Liver (tissue), 9 donors: ENCODE data around the gene GNG12. TPM values are rescaled to one million over a fixed set of nuclear protein-coding genes. Genes with fewer than 3 reads are reported as not detected.

Experiments used
- DNase-seq: peaks from one replicate; pipeline ENCODE4 v3.0.0-alpha.2; 2017; ENCODE audit warnings: low spot score
- H3K27ac ChIP-seq, 2 donors: one replicate each; pipeline ENCODE4 v1.7.0; 2013; ENCODE audit warnings: inconsistent platforms in 2 of 2, low read length in 2 of 2, control low read depth in 1 of 2, low read depth in 1 of 2, mild to moderate bottlenecking in 1 of 2
- H3K27me3 ChIP-seq, 4 donors: one replicate each; pipeline versions ENCODE4 v1.6.1 to v1.7.0; 2013; ENCODE audit warnings: low read length in 3 of 4, inconsistent platforms in 1 of 4, mild to moderate bottlenecking in 1 of 4, moderate library complexity in 1 of 4; ENCODE audit not compliant: control insufficient read depth in 4 of 4, insufficient read depth in 4 of 4
- H3K36me3 ChIP-seq, 4 donors: one replicate each; pipeline versions ENCODE4 v1.6.1 to v1.7.0; 2013; ENCODE audit warnings: low read length in 3 of 4, mild to moderate bottlenecking in 3 of 4, low read depth in 1 of 4, moderate library complexity in 1 of 4; ENCODE audit not compliant: control insufficient read depth in 4 of 4, insufficient read depth in 3 of 4
- H3K4me1 ChIP-seq, 4 donors: one replicate each; pipeline versions ENCODE4 v1.6.1 to v1.7.0; 2013; ENCODE audit warnings: low read length in 3 of 4, mild to moderate bottlenecking in 3 of 4, moderate library complexity in 1 of 4; ENCODE audit not compliant: control insufficient read depth in 4 of 4, insufficient read depth in 4 of 4
- H3K4me3 ChIP-seq, 3 donors: one replicate each; pipeline versions ENCODE4 v1.6.1 to v1.7.0; 2013; ENCODE audit warnings: low read length in 3 of 3, control low read depth in 1 of 3, low read depth in 1 of 3, mild to moderate bottlenecking in 1 of 3
- H3K9ac ChIP-seq, 2 donors: one replicate each; pipeline ENCODE4 v1.7.0; 2013; ENCODE audit warnings: low read length in 2 of 2, mild to moderate bottlenecking in 2 of 2, moderate library complexity in 2 of 2, control low read depth in 1 of 2, low read depth in 1 of 2
- H3K9me3 ChIP-seq, 4 donors: one replicate each; pipeline versions ENCODE4 v1.6.1 to v1.7.0; 2013; ENCODE audit warnings: low read length in 3 of 4; ENCODE audit not compliant: control insufficient read depth in 4 of 4
- CTCF ChIP-seq: fragments of 150-350 bp; IDR thresholded peaks from 2 replicates; pipeline ENCODE4 v1.5.1; 2017; ENCODE audit warnings: improper control_type of control experiment, low read depth, low read length; ENCODE audit not compliant: missing input control
- EGR1 ChIP-seq, 2 donors: IDR thresholded peaks; 2 replicates each; pipeline ENCODE4 v1.6.1; 2016 to 2018; ENCODE audit warnings: antibody characterized with exemption in 2 of 2, low read depth in 2 of 2
- FOXA1 ChIP-seq: IDR thresholded peaks from 2 replicates; pipeline ENCODE4 v1.6.1; 2016; ENCODE audit warnings: antibody characterized with exemption
- FOXA2 ChIP-seq: IDR thresholded peaks from 2 replicates; pipeline ENCODE4 v1.6.1; 2016; ENCODE audit warnings: antibody characterized with exemption
- GABPA ChIP-seq, 2 donors: IDR thresholded peaks in 1 of 2; conservative IDR thresholded peaks in 1 of 2; 2 replicates each; pipeline ENCODE4 v1.6.1; 2016; ENCODE audit warnings: antibody characterized with exemption in 2 of 2, mild to moderate bottlenecking in 1 of 2, moderate library complexity in 1 of 2
- HNF4G ChIP-seq: IDR thresholded peaks from 2 replicates; pipeline ENCODE4 v1.6.1; 2016; ENCODE audit warnings: antibody characterized with exemption
- JUND ChIP-seq, 2 donors: IDR thresholded peaks; 2 replicates each; pipeline ENCODE4 v1.6.1; 2016; ENCODE audit warnings: antibody characterized with exemption in 2 of 2
- MAX ChIP-seq: IDR thresholded peaks from 2 replicates; pipeline ENCODE4 v1.6.1; 2016; ENCODE audit warnings: antibody characterized with exemption
- NR2F2 ChIP-seq: IDR thresholded peaks from 2 replicates; pipeline ENCODE4 v1.6.1; 2016; ENCODE audit warnings: antibody characterized with exemption
- RAD21 ChIP-seq, 2 donors: IDR thresholded peaks; 2 replicates each; pipeline ENCODE4 v1.6.1; 2016; ENCODE audit warnings: antibody characterized with exemption in 2 of 2, mild to moderate bottlenecking in 2 of 2
- RXRA ChIP-seq, 2 donors: IDR thresholded peaks; 2 replicates each; pipeline ENCODE4 v1.6.1; 2017 to 2018; ENCODE audit warnings: antibody characterized with exemption in 2 of 2, mild to moderate bottlenecking in 1 of 2
- SP1 ChIP-seq: IDR thresholded peaks from 2 replicates; pipeline ENCODE4 v1.6.1; 2018; ENCODE audit warnings: antibody characterized with exemption, mild to moderate bottlenecking
- TAF1 ChIP-seq: conservative IDR thresholded peaks from 2 replicates; pipeline ENCODE4 v1.6.1; 2016; ENCODE audit warnings: antibody characterized with exemption, mild to moderate bottlenecking
- YY1 ChIP-seq: IDR thresholded peaks from 2 replicates; pipeline ENCODE4 v1.6.1; 2016; ENCODE audit warnings: antibody characterized with exemption, mild to moderate bottlenecking
- WGBS: extraction: QIAGEN DNeasy Blood & Tissue Kit; methylation state at CpG from one replicate; pipeline ENCODE4 v1.1.7; 2013; 5-methylcytosine and 5-hydroxymethylcytosine counted together
- polyA plus RNA-seq, 2 donors: library from polyadenylated mRNA; stranded (reverse) in 1 of 2; unstranded in 1 of 2; fragments of 200-250 nt in 1 of 2; fragments of >200 nt in 1 of 2; fragmentation: Nextera tagmentation in 1 of 2; extraction: Ambion mirVana in 1 of 2; gene quantifications; one replicate each; pipeline versions ENCODE4 v1.2.1 to v1.2.3, GENCODE V29; 2013 to 2015
- total RNA-seq, 2 donors: library from RNA; depleted of rRNA; stranded (reverse); fragments of >200 nt; gene quantifications; one replicate each; pipeline ENCODE4 v1.2.3, GENCODE V29; 2014
- TF ChIP-seq, protein P1 (sequence below): IDR thresholded peaks from 2 replicates; pipeline ENCODE4 v1.6.1; 2016; ENCODE audit warnings: antibody characterized with exemption
- TF ChIP-seq, protein P2 (sequence below): IDR thresholded peaks from 2 replicates; pipeline ENCODE4 v1.6.1; 2016; ENCODE audit warnings: antibody characterized with exemption
- TF ChIP-seq, protein P3 (sequence below): IDR thresholded peaks from 2 replicates; pipeline ENCODE4 v1.6.1; 2016; ENCODE audit warnings: antibody characterized with exemption, mild to moderate bottlenecking
- donor health status: healthy.
- donor health status: healthy.
- donor health status: healthy.
- donor health status: healthy.
- donor health status: healthy.

Gene GNG12
- total and polyA plus RNA-seq, 4 donors, result 15.4 to 26.1 (median 19.7) TPM

DNA sequence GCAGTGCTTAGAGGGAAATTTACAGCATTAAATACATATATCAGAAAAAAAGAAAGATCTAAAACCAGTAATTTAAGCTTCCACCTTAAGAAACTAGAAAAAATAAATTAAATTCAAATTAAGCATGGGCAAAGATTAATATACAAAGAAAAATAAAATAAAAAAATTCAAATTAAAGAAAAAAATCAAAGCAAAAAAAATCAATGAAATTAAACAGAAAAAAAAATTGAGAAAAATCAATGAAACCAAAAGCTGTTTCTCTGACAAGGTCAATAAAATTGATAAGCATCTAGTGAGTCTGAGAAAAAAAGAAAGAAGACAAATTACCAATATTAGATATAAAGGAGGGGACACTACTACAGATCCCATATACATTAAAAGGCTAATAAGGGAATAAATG lies 26.0 kb downstream of the GNG12 start:
- TF ChIP-seq YY1, result no peak
- TF ChIP-seq GABPA (IDR thresholded peaks at IDR 0.05 in 1 of 2, conservative IDR thresholded peaks at IDR 0.05 in 1 of 2), result no peak
- TF ChIP-seq RAD21 (IDR thresholded peaks at IDR 0.05), result no peak
- TF ChIP-seq CTCF, result no peak
- TF ChIP-seq MAX, result no peak
- TF ChIP-seq, protein P1, sequence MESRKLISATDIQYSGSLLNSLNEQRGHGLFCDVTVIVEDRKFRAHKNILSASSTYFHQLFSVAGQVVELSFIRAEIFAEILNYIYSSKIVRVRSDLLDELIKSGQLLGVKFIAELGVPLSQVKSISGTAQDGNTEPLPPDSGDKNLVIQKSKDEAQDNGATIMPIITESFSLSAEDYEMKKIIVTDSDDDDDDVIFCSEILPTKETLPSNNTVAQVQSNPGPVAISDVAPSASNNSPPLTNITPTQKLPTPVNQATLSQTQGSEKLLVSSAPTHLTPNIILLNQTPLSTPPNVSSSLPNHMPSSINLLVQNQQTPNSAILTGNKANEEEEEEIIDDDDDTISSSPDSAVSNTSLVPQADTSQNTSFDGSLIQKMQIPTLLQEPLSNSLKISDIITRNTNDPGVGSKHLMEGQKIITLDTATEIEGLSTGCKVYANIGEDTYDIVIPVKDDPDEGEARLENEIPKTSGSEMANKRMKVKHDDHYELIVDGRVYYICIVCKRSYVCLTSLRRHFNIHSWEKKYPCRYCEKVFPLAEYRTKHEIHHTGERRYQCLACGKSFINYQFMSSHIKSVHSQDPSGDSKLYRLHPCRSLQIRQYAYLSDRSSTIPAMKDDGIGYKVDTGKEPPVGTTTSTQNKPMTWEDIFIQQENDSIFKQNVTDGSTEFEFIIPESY, result no peak
- TF ChIP-seq, protein P2, sequence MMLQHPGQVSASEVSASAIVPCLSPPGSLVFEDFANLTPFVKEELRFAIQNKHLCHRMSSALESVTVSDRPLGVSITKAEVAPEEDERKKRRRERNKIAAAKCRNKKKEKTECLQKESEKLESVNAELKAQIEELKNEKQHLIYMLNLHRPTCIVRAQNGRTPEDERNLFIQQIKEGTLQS, result no peak
- no peak for TF ChIP-seq NR2F2
- no peak for TF ChIP-seq RXRA (IDR thresholded peaks at IDR 0.05)
- TF ChIP-seq SP1, result no peak
- TF ChIP-seq HNF4G, result no peak
- TF ChIP-seq FOXA2, result no peak
- no peak for TF ChIP-seq TAF1
- TF ChIP-seq EGR1 (IDR thresholded peaks at IDR 0.05; ENCODE audit: low read depth in 2 of 2), result no peak
- TF ChIP-seq FOXA1, result no peak
- TF ChIP-seq JUND (IDR thresholded peaks at IDR 0.05), result no peak
- TF ChIP-seq, protein P3, sequence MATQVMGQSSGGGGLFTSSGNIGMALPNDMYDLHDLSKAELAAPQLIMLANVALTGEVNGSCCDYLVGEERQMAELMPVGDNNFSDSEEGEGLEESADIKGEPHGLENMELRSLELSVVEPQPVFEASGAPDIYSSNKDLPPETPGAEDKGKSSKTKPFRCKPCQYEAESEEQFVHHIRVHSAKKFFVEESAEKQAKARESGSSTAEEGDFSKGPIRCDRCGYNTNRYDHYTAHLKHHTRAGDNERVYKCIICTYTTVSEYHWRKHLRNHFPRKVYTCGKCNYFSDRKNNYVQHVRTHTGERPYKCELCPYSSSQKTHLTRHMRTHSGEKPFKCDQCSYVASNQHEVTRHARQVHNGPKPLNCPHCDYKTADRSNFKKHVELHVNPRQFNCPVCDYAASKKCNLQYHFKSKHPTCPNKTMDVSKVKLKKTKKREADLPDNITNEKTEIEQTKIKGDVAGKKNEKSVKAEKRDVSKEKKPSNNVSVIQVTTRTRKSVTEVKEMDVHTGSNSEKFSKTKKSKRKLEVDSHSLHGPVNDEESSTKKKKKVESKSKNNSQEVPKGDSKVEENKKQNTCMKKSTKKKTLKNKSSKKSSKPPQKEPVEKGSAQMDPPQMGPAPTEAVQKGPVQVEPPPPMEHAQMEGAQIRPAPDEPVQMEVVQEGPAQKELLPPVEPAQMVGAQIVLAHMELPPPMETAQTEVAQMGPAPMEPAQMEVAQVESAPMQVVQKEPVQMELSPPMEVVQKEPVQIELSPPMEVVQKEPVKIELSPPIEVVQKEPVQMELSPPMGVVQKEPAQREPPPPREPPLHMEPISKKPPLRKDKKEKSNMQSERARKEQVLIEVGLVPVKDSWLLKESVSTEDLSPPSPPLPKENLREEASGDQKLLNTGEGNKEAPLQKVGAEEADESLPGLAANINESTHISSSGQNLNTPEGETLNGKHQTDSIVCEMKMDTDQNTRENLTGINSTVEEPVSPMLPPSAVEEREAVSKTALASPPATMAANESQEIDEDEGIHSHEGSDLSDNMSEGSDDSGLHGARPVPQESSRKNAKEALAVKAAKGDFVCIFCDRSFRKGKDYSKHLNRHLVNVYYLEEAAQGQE, result no peak
- no peak overlapping the region for H3K27ac ChIP-seq
- H3K9ac ChIP-seq, result no peak overlapping the region
- DNase-seq, result no peak
- H3K27me3 ChIP-seq, result no peaks in the 10 kb centered on the region
- no peak overlapping the region for H3K4me3 ChIP-seq
- H3K36me3 ChIP-seq, result no peaks in the 10 kb centered on the region
- H3K4me1 ChIP-seq, result peaks cover 0 to 8% (median 2%) of the 10 kb centered on the region in 4 donors
- H3K9me3 ChIP-seq, result no peaks in the 10 kb centered on the region

DNA sequence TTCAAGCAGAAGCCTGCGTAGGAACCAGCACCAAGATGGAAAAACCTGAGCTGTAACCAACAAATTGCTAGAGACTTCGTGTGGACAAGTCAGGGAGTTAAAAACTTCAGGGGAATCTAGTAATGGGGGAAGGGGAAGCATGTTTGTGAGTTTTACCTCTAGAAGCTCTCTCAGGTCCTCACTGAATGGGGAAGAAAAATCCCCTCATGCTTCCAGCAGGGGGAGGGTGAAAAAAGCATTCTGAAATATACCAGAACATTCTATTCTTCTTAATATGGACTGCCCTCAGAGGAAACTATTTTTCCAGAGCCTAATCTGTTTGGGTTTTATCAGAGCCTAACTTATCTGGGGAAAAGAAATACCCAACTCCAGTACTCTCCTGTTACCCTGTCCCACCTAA lies 28.6 kb downstream of the GNG12 start:
- WGBS, result 95% methylated on average over 2 of the region's 2 CpGs
- Histone ChIP-seq H3K36me3 (peaks cover 0 to 1% (median 0%) of the 10 kb centered on the region in 4 donors), H3K27ac (no peak overlapping the region), H3K4me3 (no peak overlapping the region), H3K9me3 (no peaks in the 10 kb centered on the region), H3K4me1 (peaks cover 0 to 8% (median 2%) of the 10 kb centered on the region in 4 donors), H3K27me3 (no peaks in the 10 kb centered on the region), H3K9ac (no peak overlapping the region)
- no peak for DNase-seq
- TF ChIP-seq YY1, result no peak
